Hematopoietic multipotent progenitor cell (in vitro differentiated cells): Measurements from ENCODE around the gene ERBB4. TPM values are rescaled to one million over a fixed set of nuclear protein-coding genes. Genes with fewer than 3 reads are reported as not detected.
"Not testable (repeated sequence)": the region's sequence is repeated elsewhere in the genome, so short reads cannot be mapped to it uniquely, and the experiment has no call there.

Experiments used
- DNase-seq, 3 donors: peaks; one replicate each; pipeline ENCODE4 v3.0.0-alpha.2; 2011 to 2015; ENCODE audit warnings: low read depth in 2 of 3, low spot score in 2 of 3
- total RNA-seq: library from RNA; depleted of rRNA; stranded (reverse); fragments of >200 nt; gene quantifications from one replicate; pipeline ENCODE4 v1.2.3, GENCODE V29; 2012

ERBB4 gene
- total RNA-seq, 1 donor: not detected

DNA sequence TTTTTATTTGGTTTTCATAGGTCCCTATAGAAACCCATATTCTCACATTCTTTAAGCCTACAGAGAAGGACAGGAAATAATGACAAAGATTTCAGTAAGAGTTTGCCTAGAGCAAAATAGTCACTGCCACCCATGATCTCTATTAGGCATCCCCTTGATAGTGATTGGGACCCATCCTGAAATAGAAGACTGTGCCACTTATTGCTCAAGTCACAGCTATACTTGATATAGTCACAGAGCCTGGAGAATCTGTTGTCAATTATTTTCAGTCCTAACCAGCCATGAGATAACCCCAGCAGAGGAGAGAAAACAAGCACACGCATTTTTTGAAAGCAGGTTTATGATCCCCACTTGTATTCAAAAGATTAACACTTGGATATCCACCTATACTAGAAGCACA lies 8.2 kb downstream of the ERBB4 start:
- no peak for DNase-seq

DNA sequence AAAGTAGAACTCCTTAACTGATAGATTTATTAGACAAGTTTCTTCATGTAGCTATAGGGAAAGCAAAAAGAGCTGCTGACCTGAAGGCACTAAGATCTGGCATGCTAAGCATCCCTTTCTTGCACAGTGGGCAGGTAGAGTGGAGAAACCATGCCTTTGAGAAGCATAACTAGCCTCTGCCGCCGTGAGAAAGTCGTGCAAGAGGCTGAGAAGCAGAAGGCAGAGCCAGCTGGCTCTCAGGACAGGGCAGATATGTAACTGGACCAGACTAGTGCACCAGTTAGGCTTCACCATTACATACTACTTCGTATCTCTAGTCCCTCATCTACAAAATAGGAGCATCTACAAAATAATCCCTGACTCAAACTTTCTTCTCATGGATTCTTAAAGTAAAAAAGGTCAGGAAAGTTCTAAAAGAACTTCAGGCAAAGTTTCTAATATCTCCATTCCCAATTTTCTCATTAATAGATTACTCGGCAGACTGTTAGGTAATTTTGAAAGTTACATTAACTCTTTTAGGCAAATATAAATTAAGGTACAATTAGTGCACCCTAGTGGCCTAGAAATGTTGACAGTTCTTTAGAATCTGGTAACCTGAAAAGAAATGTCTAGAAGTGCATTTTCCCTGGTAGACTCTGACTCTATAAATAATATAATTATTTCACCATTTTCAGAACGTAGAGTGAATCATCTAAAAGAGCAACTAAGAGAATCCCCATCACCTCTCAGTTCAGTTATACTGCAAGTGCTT lies 10.3 kb downstream of the ERBB4 start:
- DNase-seq: no peak

DNA sequence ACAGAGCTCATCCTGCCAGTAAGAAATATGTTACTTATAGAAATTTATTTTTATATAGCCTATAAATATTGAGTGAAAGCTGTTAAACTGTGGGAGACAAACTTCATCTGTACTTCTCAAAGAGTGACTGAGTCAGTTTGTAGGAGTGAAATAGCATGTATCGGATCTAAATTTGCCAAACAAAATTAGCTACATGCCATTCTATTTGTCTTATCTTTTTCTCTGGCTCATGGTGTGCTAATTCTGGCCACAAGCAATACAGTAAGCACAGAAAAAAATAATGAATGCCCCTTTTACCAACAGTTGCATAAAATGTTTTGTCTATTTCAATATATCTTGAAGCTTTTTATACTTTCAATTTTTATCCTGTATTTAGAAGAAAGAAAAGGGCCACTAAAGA lies 12.5 kb downstream of the ERBB4 start:
- no peak for DNase-seq

DNA sequence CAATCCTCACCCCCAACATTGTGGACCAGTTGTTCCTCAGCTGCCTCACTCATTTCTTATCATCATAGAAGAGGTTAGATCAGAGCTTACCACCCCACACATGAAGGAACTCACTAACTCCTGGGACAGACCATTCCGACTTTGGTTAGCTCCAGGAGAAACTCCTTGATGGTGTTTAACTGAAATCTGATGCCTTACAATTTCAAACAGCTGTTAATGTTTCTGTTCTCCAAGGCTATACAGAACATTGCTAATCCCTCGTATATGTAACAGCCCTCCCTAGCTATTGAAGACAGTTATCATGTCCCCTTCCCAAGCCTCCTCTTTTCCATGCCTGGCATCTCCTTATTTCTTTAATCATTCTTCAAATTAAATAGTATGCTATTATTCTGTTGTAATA lies 14.8 kb downstream of the ERBB4 start:
- DNase-seq: no peak

- no peak for DNase-seq
These were observed 18.3 kb downstream of the ERBB4 start for GRCh38 chr2:212520340-212520739.

DNA sequence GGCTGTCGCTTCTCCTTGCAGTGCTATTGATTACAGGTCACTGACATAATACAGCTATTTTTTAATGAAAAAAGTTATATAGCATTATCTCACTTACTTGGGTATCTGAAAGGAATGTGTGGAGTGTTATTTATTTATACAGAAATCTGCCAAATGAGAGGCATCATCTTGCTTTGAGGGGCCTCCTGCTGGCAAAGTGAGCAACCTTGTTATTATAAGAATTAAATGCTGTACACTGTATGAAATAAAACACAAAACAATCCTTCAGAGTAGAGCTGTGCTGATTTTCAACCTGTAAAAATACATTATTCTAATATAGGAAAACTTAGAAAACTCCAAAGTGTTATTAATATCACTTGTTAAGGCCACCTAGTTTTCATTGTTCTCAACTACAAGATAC lies 20.9 kb downstream of the ERBB4 start:
- no peak for DNase-seq

DNA sequence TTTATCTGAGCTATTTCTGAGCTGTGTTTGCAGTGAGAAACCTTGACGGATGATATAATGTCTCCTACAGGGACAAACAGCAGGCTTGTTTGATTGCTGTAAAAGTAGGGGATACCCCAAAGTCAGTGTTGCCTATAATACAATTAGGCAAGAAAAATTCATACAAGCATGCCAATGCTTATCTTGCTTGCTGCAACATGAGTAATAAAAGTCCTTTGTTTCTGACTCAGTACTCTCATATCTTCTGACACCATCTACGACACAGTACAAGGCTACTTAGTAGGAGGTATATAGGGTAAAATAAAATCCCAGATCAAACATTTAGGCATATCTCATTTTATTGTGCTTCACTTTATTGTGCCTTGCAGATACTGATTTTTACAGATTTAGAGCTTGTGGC lies 33.0 kb downstream of the ERBB4 start:
- no peak for DNase-seq

GRCh38 chr2:212495046-212495445 lies 43.6 kb downstream of the ERBB4 start:
- DNase-seq: no peak

GRCh38 chr2:212494418-212495020 lies 44.1 kb downstream of the ERBB4 start:
- DNase-seq: no peak

DNA sequence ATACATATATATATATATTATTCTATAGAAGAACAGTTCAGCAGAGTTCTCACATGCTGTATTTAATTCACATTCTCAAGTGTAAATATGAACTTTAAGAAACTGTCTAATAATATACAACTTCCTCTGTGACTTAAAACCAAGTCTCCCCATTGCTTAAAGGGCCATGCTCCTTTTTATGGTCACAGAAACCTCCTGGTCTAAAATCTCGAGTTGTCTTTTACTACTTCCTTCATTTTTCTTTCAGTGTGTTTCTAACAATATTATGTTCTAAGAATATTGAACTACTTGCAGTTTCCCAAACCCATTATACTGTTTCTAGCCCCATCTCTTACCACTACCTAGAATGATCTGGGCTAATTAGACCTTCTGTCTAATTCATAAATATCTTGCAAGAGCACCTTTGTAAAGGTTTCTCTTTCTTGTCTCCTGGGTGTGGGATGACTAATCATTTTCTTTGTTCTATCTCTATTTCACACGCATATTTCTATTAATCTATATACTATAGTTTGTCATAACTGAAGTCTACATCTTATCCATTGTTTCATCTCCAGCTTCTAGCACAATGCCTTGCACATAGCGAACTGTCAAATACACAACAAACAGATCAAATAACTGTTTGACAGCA lies 48.8 kb downstream of the ERBB4 start:
- no peak for DNase-seq

DNA sequence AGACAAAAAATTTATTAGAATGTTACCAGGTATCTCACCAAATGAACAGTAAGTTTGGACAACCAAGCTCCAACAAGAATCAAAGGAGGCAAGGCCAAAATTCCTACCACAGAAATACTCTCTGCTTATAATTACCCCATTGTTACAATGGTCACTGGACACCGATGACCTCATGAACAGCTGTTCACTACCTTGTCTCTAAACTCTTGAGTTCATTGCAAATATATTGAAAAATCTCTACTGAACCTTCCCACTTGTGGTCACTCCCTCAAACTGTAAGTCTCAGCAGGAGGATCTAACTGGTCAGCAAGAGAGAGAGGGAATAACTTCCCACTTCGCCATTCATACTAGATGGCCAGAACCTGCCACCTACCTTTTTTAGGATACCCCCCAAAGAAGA lies 50.0 kb downstream of the ERBB4 start:
- no peak for DNase-seq

DNA sequence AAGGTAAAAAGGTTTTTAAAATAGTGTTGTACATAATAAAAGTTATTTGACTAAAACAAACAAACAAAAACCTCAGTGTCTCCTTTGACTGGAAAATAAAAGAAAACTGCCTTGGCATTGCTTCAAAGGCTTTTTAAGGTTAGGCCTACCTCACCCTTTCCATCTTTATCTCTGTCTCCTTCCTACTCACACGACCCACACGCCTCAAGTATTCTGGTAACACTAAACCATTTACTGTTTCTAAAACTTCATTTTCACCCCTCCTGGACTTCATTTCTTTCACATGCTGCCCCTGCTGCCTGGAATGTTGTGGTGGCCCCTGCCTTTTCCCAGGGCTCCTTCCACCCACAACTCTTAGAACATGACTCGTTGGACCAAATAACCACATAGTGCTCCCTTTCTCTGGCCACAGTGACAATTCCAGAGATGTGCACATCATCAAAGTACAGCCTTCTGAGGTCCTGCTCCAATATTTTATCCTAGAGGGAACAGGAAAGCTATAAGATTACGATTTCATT lies 54.0 kb downstream of the ERBB4 start:
- no peak for DNase-seq

- DNase-seq: no peak
These were observed 58.2 kb downstream of the ERBB4 start for GRCh38 chr2:212480447-212480846.

- no peak for DNase-seq
These were observed 61.0 kb downstream of the ERBB4 start for GRCh38 chr2:212477571-212477970.

DNA sequence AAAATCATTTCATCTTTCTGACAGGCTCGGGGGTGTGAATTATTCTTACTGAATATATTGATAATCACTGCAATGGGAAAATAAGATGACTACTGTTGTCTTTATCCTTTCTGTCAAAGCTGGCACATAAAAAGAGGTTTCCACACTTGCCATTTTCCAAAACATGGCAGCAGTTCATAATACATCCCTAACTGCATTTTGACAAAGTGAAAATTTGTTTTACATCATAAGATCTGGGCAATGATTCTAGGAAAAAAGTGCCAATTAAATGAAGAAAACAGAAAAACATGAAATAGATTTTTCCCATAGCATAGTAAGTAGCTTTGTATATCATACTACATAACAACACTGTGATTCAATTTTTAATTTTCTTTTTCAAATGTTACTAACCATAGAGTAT lies 65.4 kb downstream of the ERBB4 start:
- no peak for DNase-seq

DNA sequence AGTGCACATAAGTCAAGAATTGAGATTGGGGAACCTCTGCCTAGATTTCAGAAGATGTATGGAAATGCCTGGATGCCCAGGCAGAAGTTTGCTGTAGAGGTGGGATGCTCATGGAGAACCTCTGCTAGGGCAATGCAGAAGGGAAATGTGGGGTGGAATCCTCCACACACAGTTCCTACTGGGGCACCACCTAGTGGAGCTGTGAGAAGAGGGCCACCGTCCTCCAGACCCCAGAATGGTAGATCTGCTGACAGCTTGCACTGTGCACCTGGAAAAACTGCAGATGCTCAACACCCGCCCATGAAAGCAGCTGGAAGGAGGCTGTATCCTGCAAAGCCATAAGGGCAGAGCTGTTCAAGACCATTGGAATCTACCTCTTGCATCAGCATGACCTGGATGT lies 71.1 kb downstream of the ERBB4 start:
- not testable (repeated sequence) for DNase-seq

DNA sequence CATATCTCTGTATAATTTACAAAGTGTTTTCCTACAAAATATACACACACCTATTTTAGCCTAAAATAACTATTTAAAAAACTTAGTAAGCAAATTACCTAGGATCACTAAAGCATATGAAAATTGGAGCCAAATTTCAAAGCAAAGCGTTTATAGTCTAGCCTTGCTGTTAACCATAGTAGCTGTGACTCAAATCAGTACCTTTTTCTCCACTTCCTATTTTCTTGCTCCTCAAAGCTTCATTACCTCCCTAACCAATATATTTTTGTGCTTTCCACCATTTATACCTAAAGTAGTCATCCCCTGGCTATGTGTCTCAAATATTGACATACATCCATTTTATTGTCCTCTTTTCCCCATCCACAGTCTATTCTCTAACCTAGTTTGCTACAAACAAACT lies 73.1 kb downstream of the ERBB4 start:
- DNase-seq: no peak

DNA sequence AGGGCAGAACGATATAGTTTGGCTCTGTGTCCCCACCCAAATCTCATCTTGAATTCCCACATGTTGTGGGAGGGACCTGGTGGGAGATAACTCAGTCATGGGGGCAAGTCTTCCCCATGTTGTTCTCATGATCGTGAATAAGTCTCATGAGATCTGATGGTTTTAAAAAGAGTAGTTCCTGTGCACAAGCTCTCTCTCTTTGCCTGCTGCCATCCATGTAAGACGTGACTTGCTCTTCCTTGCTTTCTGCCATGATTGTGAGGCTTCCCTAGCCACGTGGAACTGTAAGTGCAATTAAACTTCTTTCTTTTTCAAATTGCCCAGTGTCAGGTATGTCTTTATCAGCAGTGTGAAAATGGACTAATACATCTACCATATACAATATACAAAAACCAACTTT lies 76.9 kb downstream of the ERBB4 start:
- not testable (repeated sequence) for DNase-seq

DNA sequence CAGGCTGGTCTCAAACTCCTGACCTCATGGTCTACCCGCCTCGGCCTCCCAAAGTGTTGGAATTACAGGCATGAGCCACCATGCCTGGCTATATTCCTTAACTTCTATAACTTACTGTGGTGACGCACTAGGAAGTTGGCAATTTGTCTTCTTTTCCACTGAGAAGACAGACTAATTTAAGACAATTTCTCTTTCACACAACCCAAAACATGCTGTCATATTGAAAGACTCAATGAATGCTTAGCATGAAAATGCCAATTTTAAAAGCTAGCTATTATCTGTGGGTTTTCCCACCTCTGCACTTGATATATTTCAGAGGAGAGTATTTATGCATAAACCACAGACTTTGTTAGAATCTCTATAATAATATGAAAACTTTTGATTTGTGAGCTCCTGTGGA lies 84.5 kb downstream of the ERBB4 start:
- DNase-seq: no peak

DNA sequence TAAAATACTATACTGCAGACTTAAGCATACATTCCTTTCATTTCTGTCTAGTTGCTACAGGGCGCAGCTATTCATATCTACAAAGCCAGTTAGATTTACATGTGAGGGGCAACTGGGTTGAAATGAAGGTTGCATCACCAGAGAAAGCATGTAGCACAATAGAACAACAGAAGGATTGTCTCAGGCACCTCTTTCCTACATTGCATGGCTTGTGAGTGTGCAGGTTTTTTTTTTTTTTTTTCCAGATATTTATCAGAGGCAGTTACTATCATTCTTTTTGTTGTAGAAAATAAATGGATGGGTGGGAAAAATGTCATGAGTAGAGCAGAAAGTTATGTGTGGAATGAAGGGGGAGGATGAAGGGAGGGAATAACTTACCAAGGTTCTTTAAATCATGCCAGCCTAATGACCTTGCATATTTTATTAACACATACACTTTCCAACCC lies 86.8 kb downstream of the ERBB4 start:
- no peak for DNase-seq

DNA sequence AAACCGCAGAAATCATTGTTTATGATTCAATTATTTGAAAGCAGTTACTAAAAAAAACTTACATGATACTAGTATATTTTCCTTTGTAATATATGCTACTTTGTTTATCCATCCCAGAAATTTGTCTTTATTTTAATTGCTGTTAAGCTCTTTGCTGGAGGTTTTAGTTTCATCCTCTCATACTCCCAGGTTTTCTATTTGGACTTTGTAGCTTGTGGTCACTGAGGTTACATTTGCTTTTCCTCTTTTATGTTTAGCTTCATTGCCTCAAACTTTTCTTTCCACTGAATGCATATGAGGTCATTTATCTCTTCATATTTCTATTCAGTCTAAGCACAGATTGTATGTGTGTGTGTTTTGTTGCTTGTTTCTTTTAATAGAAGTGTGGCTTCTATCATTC lies 89.9 kb downstream of the ERBB4 start:
- no peak for DNase-seq

DNA sequence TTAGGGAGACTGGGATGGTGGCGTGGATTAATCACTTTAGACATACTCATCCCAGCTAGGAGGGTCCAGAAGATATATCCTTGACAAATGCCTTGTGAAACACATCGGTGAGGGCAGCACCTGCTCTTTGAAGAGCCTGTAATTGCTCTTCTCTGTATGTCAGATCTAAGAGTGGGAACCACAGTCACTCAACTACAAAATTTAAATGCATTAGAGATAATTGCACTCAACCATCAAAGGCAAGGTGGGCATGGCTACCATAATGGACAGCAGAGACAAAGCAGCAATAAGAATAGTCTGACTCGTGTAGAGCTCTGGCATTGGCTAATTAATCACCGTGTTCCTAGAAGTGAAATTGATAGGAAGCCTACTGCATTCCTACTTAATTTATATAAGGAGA lies 96.8 kb downstream of the ERBB4 start:
- DNase-seq: no peak
